ENCODE data around the gene LYRM7. TPM values are rescaled to one million over a fixed set of nuclear protein-coding genes. Genes with fewer than 3 reads are reported as not detected.
"Not testable (repeated sequence)": the region's sequence is repeated elsewhere in the genome, so short reads cannot be mapped to it uniquely, and the experiment has no call there.

Gene LYRM7
- total RNA-seq, 1 experiment from 2014 or later: 11.1 TPM

DNA sequence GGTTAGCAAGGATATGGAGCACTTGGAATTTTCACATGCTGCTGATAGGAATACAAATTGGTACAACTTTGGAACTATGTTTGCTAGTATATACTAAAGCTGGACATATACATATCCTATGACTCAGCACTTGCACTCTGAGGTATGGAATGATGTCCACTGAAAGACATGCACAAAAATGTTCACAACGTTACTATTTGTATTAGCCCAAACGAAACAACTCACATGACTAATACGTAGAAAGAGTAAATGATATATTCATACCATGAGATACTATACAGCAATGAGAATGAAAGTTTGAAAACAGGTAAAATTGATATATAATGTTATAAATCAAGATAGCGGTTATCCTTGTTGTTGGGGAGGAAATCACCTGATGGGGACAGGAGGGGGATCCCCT, 47.6 kb downstream of the LYRM7 start:
- no peak for DNase-seq (ENCODE audit: low read depth)

DNA sequence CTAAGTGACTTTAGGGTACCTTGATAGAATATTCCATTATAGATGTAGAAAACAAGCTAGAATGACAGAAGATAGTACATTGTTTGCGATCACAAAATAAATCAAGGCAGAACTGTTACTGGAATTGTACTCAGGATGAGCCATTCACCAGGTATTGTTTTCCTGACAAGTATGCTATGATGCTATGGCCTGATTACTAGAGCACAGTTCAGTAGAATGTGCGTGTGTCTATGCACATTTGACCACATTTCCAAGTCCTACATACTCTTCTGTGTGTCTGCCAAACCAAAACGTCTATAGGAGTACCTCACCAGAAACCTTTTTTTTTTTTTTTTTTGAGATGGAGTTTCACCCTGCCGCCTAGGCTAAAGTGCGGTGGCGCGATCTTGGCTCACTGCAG, 49.8 kb downstream of the LYRM7 start:
- no peak for DNase-seq (ENCODE audit: low read depth)

DNA sequence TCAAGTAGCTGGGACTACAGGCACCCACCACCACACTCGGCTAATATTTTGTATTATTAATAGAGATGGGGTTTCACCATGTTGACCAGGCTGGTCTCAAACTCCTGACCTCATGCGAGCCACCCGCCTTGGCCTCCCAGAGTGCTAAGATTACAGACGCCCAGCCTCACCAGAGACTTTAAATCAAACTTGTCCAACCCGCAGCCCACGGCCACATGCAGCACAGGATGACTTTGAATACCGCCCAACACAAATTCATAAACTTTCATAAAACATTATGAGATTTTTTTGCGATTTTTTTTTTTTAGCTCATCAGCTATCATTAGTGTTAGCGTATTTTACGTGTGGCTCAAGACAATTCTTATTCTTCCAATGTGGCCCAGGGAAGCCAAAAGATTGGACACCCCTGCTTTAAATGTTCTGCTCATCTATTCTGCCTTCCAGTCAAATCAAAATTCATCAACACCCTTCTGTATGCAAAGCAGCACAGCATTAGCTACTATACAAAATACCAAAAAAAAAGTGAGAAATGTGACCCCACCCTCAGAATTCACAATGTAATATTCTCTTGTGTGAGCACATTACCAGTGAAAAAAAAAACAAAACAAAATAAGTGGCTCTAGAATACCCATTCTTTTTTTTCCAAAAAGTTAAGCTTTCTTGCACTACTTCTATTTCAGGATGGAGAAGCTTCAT, 50.4 kb downstream of the LYRM7 start:
- no peak for DNase-seq (ENCODE audit: low read depth)

DNA sequence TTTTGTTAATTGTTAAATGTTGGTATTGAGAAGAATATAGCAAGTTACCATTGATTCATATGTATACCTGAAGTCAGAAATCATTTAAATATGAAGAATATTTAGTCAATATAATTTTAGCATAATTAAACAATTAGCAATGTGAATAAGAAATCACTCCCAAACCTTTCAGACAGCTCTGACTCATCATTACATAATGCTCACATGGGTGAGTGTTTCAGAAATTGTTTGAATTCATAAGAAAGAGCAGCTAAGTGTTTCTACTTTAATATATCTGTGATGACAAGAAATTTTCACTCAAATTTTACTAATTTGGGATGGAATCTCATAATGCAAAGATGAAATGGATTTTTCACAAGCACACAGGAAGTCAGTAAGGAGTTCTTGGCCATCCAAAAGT, 51.1 kb downstream of the LYRM7 start:
- peak; percentile 38 for DNase-seq (ENCODE audit: low read depth)

DNA sequence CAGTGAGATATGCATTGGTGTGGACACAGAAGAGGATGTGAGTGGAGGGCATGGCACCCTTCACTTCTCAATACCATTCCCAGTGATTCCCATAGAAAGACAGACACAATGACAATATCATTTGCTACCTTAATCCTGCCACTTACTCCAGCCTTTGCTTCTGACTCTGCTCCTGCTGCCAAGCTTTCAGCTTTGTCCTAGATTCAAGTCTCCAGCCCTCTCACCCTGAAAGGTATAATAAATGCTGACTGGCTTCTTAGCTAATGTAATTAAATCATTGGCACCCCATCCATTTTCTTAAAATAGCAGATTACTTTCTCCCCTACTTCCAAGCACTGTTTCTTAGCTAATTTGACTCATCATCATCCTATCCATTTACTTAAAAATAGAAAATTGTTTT, 52.0 kb downstream of the LYRM7 start:
- DNase-seq (ENCODE audit: low read depth): no peak

DNA sequence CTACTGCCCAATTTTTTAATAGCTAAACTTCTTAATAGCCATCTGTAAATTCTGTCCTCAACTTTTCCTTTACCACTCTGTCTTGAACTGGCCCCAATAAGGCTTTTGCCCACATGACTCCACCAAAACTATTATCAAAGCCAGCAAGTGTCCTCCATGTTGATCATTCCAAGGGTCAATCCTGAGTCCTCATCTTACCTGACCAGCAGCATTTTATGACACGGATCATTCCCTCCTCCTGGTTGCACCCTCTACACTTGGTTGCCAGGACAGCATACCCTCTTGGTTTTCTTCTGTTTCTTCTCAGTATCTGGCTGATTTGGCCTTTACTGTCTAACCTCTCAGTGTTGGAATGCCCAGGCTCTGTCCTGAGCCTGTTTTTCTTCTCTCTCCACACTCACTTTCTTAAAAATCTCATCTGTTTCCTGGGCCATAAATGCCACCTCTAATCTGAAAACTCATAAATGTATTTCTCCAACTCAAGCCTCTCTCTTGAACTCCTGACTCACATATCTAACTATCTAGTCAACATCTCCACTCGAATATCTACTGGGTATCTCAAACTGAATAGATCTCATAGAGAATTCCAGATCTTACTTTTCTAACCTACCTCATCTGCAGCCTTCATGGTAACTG, 53.1 kb downstream of the LYRM7 start:
- DNase-seq (ENCODE audit: low read depth): no peak

DNA sequence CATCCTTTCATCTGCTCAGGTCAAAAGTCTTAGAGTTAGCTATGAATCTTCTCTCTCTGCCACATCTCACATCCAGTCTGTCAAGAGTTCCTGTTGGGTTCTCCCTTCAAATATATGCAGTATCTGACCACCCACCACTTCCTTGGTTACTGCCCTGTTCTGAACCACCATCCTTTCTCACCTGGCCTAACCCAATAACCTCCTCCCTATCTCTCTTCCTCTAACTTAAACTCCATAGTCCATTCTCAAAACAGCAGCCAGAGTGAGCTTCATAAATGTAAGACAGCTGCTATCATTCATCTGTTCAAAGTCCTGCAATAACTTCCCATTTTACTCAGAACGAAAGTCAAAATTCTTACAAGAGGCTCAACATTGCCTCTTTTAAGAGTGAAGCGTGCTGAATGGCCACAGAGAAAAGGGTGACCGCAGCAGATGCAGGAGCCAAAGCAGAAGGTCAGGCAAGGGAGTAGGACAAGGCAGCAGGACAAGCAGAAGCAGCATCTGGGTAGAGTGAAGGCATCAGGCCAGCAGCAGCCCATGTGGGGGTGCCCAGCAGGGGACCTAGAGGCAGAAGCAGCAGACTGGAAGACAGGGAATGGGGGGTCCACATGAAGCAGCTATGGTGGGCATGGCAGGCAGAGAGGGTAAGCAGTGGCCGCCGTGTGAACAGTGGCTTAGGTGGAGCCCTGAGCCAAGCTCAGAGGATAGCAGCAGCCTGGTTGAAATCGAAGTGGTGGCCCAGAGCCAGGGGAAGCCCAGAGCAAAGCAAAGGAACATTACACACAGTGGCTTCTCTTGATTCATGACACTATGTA, 53.9 kb downstream of the LYRM7 start:
- no peak for DNase-seq (ENCODE audit: low read depth)

DNA sequence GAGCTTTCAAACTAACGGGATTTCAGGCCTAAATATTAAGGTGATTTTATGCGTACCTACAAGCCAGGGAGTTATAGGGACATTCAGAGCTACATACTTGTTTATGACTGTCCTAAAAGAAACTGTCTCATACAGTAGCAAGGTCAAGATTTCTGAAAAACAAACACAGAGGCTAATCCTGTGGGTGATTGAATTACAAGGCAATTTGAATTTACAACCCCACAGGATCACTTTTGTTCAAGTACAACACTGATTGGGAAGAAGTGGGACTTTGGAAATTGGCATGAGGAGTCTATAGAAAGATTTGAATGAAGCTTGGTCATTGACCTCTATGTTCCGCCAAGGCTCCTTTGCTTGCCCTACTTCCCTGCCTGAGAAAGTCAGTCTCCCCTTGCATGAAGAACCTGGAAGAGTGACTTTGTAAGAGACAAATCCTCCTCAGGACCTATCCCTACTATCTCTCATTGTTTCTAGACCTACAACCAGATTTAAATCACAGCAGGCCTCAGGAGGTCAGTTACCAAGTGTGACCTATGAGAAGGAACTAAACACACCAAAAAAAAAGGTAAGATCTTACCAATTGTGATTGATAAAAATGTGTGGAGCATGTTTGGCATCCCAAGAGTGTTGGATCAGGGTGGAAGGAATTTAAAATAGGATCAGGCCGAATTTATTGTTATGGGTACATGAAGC, 54.7 kb downstream of the LYRM7 start:
- DNase-seq (ENCODE audit: low read depth): no peak

DNA sequence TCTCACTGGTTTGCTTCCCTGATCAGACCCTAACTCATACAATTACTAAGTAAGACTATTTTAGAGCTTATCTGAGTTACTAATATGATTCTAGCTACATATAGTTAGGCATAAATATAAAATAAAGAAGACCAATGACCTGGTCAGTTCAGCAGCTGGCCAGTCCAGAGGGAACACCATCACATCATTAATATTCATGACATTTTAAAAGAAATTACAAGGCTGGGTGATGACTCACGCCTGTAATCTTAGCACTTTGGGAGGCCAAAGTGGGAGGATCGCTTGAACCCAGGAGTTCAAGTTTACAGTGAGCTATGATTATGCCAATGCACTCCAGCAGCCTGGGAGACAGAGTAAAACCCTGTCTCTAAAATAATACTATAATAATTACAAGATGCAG, 56.2 kb downstream of the LYRM7 start:
- DNase-seq (ENCODE audit: low read depth): no peak

DNA sequence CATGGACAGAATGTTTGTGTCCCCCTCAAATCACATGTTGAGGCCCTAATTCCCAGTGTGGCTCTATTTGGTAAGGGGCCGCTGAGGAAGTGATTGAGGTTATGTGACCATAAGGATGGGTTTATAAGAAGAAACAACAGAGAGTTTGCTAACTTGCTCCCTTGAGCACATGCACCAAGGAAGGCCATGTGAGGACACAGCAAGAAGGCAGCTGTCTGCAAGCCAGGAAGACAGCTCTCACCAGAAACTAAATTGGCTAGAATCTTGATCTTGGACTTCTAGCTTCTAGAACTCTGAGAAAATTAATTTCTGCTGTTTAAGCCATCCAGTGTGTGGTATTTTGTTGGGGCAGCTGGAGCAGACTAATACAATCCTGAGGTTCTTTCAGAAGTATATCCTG, 57.9 kb downstream of the LYRM7 start:
- no peak for DNase-seq (ENCODE audit: low read depth)

DNA sequence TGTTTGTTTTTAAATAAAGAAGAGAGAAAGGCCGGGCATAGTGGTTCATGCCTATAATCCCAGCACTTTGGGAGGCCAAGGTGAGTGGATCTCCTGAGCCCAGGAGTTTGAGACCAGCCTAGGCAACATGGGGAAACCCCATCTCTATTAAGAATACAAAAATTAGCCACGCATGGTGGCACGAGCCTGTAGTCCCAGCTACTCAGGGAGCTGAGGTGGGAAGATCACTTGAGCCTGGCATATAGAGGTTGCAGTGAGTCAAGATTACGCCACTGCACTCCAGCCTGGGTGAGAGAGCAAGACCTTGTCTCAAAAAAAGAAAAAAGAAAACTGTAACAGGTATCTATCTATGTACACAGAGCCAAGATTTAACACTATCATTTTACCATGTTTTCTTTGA, 58.9 kb downstream of the LYRM7 start:
- DNase-seq (ENCODE audit: low read depth): no peak

DNA sequence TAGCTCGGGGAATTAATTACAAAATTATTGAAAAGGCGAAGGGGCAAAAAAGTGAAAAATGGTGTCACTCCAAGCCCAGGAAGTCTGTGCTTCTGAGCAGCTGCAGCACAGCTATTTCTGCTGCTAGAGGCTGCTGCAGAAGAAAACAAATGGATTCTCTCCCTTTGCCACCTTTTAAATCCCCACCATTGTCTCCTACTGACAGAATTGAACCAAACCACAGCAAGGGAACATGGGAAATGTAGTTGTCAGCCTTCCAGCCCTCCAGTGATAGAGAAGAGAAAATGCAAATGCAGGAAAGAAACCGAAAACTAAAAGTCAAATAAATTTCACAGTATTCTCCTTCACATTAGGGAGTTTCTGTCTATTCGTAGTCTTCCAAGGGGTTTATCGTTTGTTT, 59.7 kb downstream of the LYRM7 start:
- no peak for DNase-seq (ENCODE audit: low read depth)

DNA sequence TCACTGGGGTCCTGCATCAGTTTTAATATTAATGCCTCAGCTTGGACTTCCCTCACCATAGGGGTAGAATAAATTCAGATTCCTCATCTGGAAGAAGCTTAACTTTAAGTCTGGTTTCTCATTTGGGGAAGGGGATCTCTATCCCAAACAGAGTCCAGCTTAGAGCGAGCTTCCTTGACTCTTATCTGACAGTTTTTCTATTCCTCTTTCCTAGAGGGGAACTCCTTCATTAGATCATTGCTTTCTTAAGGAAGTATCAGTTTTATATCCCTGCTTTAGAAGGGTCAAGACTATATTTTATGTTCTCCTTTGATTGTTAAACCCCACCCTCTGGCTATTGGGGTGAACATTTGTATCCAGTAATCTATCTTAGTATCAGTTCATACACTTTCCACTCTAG, 68.9 kb downstream of the LYRM7 start:
- DNase-seq (ENCODE audit: low read depth): no peak

DNA sequence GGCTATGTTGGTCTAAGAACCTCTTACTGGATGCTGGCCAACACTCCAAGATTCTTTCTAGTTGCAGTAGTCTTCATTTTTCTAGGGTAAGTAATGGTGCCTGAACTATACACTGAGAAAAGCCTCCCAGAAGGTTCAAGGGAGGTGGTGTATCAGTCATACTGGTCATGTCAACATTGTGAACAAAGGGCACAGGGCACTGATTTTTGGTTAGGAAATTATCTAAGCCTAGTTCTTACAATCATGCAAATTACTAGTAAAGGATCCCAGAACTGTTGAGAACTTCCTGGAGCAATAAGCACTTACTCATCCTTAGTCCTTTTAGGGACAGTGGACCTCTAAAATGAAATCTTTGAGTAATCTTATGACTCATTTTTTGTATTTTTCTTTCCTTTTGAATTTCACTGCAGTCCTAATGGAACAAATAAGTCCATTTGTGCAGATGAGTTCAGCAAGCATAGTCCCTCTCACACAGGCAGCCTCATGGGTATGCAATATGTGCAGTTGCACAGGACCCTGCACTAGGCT, 72.0 kb downstream of the LYRM7 start:
- DNase-seq (ENCODE audit: low read depth): peak; percentile 94

DNA sequence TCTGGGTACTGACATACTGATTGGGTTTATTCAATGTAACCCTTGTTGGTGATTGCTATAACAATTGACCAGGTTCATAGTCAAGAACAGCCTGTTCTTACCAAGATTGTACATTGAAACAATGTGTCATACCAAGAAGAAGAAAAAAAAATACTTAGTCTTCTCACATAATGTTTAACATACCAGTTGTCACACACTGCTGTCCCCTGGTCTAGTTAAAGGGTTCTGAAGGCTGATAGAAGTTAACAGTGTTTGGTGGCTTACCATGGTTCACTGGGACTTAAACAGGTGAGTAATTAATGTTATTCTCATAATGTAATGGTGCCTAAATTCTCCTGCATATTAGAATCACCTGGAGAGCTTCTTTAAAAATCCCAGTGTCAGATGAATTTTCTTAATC, 74.6 kb downstream of the LYRM7 start:
- no peak for DNase-seq (ENCODE audit: low read depth)

DNA sequence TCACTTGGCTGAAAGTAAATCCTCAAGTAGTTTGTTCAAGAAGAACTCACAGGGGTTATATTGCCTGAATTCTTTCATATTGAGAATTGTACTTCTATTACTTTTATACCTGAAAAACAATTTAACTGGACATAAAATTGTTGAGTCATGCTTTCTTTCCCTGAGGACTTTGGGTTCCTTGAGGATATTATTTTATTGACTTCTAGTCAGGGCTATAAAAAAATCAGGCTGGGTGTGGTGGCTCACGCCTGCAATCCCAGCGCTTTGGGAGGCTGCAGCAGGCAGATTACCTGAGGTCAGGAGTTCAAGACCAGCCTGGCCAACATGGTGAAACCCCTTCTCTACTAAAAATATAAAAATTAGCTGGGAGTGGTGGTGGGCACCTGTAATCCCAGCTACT, 75.2 kb downstream of the LYRM7 start:
- no peak for DNase-seq (ENCODE audit: low read depth)

DNA sequence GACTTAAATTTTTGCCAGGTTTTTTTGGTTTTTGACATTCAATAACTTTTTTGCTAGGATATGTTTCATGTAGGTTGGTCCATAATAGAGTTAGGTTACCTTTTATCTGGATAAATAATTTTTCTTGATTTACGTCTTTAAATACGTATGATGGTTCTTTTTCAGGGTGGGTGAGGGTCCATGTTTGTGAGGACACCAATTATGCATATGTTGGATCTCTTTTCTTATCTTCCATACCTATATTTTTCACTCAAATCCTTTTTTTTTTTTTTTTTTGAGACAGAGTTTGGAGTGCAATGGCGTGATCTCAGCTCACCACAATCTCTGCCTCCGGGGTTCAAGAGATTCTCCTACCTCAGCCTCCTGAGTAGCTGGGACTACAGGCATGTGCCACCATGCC, 75.8 kb downstream of the LYRM7 start:
- no peak for DNase-seq (ENCODE audit: low read depth)

DNA sequence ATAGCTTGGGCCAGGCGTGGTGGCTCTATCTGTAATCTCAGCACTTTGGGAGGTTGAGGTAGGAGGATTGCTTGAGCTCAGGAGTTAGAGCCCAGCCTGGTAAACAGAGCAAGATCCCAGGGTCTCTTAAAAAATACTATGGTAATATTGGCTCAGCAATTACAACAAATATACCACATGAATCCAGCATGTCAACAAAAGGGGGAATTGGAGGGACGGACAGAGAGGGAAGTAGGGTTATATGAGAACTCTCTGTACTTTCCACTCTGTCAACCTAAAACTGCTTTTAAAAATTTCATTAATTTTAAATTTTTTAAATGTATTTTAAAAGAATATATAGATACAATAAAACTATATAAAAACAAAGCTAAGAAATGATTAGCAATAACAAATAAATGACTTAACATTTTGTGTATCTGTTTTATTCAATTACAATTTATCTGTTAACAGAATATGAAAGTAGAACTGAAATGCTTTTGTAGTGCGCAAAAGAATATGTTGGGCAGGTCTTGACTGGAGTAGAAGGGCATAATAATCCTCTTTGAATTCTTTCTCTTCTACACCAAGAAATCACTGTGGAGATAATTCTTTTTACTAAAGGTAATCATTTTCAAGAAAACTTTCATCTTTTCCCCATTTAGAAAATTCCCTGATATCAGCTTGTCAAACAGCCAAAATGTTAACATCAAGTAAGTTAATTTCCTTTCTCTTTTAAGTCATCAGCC, 80.2 kb downstream of the LYRM7 start:
- no peak for DNase-seq (ENCODE audit: low read depth)

DNA sequence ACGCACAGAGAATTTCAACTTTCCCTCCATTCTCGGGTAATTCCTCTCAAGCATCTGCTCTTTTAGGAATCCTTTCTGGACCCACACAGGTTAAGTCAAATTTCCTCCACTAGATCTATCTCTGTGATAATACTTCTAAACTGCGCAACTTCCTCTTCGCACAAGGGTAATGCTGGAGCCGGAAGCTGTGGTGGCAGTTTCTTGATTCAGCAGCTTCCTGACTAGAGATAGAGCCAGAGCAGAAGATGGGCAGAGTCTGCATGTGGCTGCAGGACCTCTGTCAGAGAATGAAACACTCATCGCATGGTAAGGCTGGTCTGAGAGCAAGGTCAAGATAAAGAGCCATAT, 82.1 kb downstream of the LYRM7 start:
- DNase-seq (ENCODE audit: low read depth): no peak

DNA sequence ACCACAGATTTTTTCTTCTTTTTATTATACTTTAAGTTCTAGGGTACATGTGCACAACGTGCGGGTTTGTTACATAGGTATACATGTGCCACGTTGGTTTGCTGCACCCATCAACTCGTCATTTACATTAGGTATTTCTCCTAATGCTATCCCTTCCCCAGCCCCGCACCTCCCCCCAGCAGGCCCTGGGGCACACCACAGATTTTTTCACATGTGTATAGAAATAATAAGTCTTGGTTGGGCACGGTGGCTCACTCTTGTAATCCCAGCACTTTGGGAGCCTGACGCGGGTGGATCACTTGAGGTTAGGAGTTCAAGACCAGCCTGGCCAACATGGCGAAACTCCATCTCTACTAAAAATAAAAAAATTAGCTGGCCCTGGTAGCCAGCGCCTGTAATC, 83.3 kb downstream of the LYRM7 start:
- not testable (repeated sequence) for DNase-seq (ENCODE audit: low read depth)

DNA sequence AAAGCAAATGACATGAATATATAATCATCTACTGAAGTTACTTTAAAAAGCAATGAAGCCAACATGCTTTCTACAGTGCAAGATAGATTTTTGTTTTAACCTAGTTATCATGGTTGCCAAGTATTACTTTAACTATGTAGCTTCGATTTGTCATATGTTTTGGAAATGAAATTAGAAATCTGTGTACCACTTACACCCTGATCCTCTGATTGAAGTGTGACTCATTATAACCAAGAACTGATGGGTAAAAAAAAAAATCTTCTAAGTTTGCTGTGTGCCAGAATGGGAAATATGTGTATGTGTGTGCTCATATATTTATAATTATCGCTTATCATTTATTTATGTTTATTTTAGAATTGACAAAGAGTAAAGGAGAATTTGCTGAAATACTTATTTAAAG, 84.0 kb downstream of the LYRM7 start:
- DNase-seq (ENCODE audit: low read depth): no peak

Data from HT1080 (cell line).